ENCODE data around the gene ANAPC16.
"Not testable (repeated sequence)": the region's sequence is repeated elsewhere in the genome, so short reads cannot be mapped to it uniquely, and the experiment has no call there.

ANAPC16 gene

DNA sequence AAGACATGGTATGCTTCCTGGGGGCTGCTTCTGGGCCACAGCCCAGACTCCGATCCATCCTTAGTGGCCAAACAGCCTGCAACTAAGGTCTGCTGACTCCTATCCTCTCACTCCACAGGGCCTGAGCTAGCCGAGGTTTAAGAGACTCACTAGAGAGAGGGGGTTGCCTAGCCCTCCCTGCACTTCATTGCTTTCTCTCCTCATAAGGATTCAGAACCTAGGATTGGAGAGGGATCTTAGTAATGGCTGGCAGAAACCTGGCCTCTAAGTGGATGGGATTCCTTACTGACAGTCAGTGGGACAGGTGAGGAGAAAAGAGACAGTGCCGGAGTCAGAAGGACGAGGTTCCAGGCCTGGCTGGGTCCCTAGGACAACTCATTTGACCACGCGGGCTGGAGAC lies 49.7 kb downstream of the ANAPC16 start:
- no peak for DNase-seq (ENCODE audit: low read depth)

DNA sequence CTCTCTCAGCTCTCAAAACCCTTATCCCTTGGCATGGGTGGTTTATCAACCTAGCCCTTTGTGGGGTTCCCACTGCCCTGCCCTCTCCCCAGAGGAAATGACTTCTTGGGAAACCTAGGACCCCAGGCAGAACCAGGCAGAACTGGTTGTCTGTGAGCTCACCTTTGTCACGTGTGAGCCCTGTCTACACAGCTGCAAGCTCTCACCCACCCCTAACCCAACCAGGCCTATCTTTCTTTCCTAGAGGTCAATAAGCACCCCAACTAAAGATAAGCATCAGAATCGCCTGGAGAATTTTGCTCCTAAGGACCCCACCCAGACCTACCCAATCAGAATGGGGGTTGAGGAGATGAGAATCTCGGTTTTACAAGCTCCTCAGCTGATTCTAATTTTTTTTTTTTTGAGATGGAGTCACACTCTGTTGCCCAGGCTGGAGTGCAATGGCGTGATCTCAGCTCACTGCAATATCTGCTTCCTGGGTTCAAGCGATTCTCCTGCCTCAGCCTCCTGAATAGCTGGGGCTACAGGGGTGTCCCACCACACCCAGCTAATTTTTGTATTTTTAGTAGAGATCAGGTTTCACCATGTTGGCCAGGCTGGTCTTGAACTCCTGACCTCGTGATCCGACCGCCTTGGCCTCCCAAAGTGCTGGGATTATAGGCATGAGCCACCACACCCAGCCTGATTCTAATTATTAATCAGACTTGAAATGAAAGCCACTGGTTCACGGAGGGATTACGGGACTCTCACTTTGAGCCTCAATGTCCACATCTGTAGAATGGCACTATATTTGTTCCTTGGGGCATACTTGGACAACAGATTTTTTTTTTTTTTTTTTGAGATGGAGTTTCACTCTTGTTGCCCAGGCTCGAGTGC lies 50.4 kb downstream of the ANAPC16 start:
- DNase-seq (ENCODE audit: low read depth) = no peak

DNA sequence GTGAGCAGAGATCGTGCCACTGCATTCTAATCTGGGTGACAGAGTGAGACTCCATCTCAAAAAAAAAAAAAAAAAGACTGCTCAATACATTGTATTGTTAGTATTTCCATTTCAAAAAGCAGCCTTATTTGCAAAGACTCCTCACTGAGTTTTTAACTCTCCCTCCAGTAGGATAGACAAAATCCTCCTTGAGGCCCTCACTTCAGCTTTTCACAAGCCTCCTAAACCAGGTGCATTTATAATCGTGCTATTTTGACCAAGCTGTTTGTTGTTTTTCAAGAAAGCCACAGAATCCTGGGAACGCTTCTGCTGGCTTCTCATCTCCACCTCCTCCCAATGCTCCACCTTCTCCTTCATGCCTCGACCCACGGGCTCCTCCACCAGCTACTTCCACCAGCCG lies 51.6 kb downstream of the ANAPC16 start:
- DNase-seq (ENCODE audit: low read depth) = no peak

DNA sequence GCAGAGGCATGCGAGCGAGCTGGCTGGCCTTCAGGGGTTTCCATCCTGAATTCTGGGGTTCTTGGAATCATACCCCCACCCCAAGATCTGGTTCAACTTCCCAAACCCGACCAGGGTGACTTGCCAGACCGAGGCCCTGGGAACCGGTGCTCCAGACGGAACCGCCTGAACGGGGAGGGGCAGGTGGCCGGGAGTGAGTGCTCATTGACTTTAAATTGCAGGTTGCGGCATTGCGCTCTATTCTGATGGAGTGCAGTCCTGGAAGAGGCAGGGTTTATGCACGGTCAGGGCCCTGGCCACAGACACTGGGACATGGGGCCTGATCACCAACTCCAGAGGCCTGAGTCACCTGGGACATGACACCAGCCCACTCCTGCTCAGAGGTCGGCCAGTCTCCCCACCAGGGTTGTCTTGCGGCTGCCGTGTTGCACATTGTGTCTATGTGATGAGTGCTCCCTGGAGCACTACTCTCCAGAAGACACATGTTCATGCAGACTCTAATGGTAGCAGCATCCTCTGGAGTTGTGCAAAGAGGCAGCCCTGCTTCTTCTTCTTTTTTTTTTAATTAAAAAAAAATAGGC lies 52.1 kb downstream of the ANAPC16 start:
- no peak for DNase-seq (ENCODE audit: low read depth)

GRCh38 chr10:72268475-72269200 lies 52.8 kb downstream of the ANAPC16 start:
- DNase-seq (ENCODE audit: low read depth) = not testable (repeated sequence)

- peak; percentile 61 for DNase-seq (ENCODE audit: low read depth)
Observed at GRCh38 chr10:72270607-72271281, 54.9 kb downstream of the ANAPC16 start.

DNA sequence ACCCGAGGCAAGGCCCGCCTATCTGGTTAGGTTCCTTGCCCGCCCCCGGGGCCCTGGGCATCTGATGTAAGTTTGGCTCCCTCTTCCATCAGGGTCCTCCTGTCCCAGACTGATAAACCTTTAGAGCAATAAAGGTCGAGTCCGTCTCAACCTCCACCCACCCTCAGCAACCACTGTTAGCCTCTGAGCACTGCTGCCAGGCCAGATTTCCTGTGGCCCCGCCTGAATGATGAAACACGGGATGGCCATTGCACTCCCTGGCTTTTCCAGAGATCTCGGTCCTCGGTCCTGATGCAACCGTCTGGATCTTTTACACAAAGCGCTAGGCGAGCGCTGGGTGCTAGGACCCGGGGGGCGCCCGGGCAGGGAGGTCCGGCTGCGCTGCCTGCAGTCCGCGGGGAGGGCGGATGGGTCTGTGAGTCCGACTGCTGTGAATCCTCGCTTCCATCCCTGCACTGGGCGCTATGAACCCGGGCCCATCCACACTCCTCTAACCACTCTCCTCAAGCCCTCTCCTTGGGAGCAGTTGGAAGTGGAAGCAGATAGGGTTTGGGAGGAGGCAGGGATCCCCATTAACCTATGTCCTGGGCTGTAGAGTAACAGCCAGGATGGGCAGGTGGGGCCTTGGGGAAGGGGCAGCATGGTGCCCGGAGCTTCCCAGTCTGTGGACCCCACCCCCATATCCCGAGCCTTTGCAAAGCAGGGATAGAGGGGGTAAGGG lies 57.0 kb downstream of the ANAPC16 start:
- peak; percentile 97 for DNase-seq (ENCODE audit: low read depth)

DNA sequence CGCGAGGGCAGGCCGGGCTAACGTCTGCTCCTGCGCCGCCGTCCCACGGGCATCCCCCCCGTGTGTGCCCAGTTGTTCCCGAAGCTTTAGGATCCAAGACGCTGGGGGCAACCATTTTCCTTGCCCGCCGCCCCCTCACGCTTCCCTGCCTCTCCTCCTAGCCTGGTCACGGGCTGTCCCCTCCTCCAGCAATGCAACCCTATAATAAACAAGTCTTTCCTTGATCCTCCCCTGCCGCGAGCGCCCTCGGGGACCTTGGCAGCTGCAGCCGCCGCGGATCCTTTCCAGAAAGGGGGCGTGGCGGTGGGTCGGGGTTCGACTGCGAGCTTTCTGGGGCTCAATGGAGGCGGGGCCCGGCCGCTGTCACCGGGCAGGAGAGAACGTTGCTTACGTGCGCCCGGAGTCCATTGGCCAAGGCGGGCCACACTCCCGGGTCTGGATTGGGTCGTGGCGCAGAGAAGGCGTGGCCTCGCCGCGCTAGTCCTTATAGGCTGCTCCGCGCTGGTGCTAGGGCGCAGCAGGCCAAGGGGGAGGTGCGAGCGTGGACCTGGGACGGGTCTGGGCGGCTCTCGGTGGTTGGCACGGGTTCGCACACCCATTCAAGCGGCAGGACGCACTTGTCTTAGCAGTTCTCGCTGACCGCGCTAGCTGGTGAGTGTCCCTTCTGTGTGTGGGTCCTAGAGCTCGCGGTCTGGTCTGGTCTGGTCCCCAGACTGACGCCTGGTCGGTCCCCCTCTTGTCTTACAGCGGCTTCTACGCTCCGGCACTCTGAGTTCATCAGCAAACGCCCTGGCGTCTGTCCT lies 57.8 kb downstream of the ANAPC16 start, which contains the start of gene DDIT4:
DDIT4 (plus strand) TSS at position 515 of the 803 bp plus-strand sequence. CDS start 293 bp downstream, outside the sequence.
- DNase-seq (ENCODE audit: low read depth) = peak; percentile 99

DNA sequence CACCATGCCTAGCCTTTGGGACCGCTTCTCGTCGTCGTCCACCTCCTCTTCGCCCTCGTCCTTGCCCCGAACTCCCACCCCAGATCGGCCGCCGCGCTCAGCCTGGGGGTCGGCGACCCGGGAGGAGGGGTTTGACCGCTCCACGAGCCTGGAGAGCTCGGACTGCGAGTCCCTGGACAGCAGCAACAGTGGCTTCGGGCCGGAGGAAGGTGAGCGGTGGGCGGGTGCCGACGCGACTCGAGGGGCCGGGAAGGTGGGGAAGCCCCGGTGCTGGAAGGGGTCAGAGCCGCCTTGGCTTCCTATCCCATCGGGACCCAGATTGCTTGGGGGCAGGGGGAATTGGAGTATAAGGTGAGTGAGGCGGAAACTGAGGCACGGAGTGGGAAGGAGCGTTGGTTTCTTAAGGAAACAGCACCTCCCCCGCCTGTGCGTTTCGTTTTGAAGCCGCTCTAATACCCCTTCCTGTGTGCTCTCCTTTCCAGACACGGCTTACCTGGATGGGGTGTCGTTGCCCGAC lies 58.5 kb downstream of the ANAPC16 start:
- DNase-seq (ENCODE audit: low read depth) = no peak

DNA sequence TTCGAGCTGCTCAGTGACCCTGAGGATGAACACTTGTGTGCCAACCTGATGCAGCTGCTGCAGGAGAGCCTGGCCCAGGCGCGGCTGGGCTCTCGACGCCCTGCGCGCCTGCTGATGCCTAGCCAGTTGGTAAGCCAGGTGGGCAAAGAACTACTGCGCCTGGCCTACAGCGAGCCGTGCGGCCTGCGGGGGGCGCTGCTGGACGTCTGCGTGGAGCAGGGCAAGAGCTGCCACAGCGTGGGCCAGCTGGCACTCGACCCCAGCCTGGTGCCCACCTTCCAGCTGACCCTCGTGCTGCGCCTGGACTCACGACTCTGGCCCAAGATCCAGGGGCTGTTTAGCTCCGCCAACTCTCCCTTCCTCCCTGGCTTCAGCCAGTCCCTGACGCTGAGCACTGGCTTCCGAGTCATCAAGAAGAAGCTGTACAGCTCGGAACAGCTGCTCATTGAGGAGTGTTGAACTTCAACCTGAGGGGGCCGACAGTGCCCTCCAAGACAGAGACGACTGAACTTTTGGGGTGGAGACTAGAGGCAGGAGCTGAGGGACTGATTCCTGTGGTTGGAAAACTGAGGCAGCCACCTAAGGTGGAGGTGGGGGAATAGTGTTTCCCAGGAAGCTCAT lies 59.0 kb downstream of the ANAPC16 start:
- DNase-seq (ENCODE audit: low read depth) = peak; percentile 83

- DNase-seq (ENCODE audit: low read depth) = no peak
Observed at GRCh38 chr10:72275351-72276012, 59.7 kb downstream of the ANAPC16 start.

DNA sequence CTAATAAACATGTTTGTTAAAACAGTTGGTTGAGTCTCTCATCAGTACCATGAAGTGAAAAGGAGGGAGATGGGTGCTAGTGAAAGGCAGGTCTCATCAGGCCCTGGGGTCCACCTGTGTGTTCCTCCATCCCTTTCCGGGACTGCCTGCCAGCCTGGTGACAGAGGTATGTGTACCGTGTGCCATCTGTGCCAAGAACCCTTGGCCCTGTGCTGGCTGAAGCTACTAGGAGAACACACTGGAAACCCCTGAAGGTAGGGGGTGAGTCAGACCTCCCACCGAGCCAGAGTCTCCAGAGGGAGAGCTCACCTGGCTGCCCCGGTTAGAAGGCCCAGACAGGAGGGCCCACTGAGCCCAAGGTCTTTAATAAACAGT lies 60.2 kb downstream of the ANAPC16 start:
- no peak for DNase-seq (ENCODE audit: low read depth)

GRCh38 chr10:72276421-72277339 lies 60.9 kb downstream of the ANAPC16 start:
- no peak for DNase-seq (ENCODE audit: low read depth)

DNA sequence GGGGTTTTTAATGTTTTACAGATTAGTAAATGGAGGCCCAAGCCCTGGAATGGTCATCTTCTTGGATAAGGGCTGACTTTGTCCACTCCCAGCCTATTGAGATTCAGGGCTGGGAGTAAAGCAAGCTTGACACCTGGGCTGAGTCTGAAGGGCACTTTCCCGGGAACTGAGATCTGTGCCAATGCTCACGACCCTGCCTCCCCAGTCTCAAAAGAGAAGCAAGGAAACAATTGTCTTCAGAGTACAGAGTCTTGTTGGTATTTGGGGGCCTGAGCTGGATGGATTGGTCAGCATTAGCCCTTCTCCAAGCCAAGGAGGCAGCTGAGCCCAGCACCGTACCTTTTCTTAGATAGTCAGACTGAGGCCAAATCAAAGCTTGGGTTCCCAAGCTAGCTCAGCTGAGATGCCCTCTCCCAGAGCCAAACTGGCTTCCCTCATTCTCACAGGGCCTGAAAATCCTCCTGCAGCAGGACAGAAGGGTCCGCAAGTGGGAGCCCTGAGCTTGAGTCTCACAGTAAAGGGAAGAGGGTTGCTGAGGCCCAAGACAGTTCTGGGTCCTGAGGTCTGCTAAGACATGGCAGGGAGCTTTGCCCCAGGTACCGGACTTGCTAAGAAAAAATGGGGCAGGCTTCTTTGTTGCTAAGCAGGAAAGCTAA lies 61.7 kb downstream of the ANAPC16 start:
- DNase-seq (ENCODE audit: low read depth) = no peak

GRCh38 chr10:72277996-72278667 lies 62.3 kb downstream of the ANAPC16 start:
- DNase-seq (ENCODE audit: low read depth) = no peak

DNA sequence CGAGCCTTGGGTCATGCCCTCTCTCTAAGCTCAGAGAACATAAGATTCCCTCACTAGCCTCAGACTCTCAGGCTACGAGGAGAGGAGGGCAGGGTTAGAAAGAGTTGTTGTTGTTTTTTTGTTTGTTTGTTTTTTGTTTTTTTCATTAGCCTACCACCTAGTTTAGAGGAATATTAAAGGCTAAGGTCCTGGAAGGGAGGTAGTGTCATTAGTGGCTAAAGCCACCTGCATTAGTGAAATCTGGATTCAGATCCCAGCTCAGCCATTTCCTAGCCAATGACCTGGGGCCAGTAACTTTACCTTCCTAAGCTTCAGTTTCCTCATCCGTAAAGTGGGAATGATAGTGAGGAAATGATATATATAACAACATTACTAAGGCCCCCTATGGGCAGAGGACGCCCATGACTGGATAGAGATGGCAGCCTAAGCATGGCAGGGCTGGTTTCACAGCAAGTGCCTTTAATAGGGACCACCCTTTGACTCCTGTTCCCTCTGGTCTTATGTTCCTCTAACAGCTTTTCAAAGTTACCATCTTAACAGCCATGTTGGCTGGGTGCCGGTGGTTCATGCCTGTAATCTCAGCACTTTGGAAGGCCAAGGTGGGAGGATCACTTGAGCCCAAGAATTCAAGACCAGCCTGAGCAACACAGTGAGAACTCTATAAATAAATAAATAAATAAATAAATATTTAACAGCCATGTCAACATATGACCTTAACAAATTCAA lies 63.0 kb downstream of the ANAPC16 start:
- DNase-seq (ENCODE audit: low read depth) = no peak

GRCh38 chr10:72279587-72279986 lies 63.8 kb downstream of the ANAPC16 start:
- not testable (repeated sequence) for DNase-seq (ENCODE audit: low read depth)
